Measurements from ENCODE around the gene ATP2B3. TPM values are rescaled to one million over a fixed set of nuclear protein-coding genes. Genes with fewer than 3 reads are reported as not detected.

Gene ATP2B3
- total RNA-seq, 2 donors from 2014 or later, result 0.68 to 0.85 TPM

DNA sequence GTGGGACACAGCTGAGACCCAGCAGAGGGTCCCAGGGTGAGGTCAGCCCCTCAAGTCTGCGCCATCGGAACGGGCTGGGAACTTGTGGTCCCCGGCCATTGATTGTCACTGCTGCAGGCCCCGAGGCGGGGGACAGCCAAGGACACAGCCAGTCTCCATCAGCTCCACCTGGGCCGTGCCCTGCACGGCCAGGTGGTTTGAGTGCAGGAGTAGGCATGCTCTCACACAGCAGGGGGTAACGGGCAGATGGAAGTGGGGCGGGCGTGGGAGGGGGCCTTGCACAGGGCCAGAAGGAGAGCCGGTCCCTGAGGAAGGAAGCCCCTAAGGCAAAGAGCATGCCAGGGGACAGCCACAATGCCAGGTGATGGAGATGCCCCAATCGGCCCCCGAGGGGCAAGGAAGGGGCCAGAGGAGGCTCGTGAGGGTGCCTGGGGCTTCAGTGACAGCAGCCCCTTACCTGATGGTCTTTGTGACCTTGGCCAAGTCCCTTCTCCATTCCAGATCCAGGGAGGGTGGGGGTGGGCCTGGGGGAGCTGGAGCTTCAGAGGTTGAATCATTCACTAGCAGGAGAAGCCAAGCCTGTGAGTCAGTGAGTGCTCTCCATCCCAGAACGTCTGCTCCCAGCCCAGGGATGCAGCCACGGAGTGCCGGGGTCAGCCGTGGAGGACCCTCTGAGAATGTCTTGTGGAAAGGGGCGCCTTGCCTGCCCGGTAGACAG lies 2.3 kb downstream of the ATP2B3 start:
- Histone ChIP-seq H3K4me3 (no peak overlapping the region), H3K36me3 (no peaks in the 10 kb centered on the region), H3K4me1 (ENCODE audit: control insufficient read depth in 1 of 2, low read depth in 2 of 2) (no peaks in the 10 kb centered on the region), H3K9me3 (no peaks in the 10 kb centered on the region), H3K27ac (no peak overlapping the region), H3K27me3 (replicated peaks; ENCODE audit: insufficient read depth) (no peaks in the 10 kb centered on the region)
- DNase-seq (ENCODE audit: low spot score) (no peak), ATAC-seq (ENCODE audit: insufficient number of reproducible peaks, low FRiP score, low read depth) (no peak)
- no peak for TF ChIP-seq CTCF (IDR thresholded peaks at IDR 0.05)

- no peak overlapping the region for H3K4me3 ChIP-seq
- H3K4me1 ChIP-seq (ENCODE audit: control insufficient read depth in 1 of 2, low read depth in 2 of 2), result no peaks in the 10 kb centered on the region
- no peaks in the 10 kb centered on the region for H3K36me3 ChIP-seq
- no peak for TF ChIP-seq CTCF (IDR thresholded peaks at IDR 0.05)
- H3K9me3 ChIP-seq, result no peaks in the 10 kb centered on the region
- no peaks in the 10 kb centered on the region for H3K27me3 ChIP-seq (replicated peaks; ENCODE audit: insufficient read depth)
- DNase-seq (ENCODE audit: low spot score) (no peak), ATAC-seq (ENCODE audit: insufficient number of reproducible peaks, low FRiP score, low read depth) (no peak)
- no peak overlapping the region for H3K27ac ChIP-seq
These were observed 3.0 kb downstream of the ATP2B3 start for GRCh38 chrX:153520287-153520917.

DNA sequence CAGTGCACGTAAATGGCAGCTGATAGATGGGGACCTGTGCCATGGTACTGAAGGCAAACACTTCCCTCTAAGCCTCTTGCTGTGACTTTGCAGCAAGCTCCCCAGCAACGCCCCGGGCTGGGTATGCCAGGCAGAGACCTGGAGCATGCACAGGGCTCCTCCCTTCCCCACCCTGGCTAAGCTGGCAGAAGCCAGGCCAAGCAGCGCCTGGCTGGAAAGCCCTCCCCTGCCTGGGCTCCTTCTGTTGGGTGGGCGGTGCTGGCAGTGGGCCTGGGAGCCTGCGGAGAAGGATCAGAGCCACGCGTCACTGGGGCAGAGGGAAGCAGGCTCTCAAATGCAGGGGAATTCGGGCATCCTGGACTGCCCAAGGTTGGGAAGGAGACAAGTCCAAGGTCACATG lies 3.6 kb downstream of the ATP2B3 start:
- Histone ChIP-seq H3K27ac (no peak overlapping the region), H3K4me1 (ENCODE audit: control insufficient read depth in 1 of 2, low read depth in 2 of 2) (no peaks in the 10 kb centered on the region), H3K36me3 (no peaks in the 10 kb centered on the region), H3K27me3 (replicated peaks; ENCODE audit: insufficient read depth) (no peaks in the 10 kb centered on the region), H3K4me3 (no peak overlapping the region), H3K9me3 (no peaks in the 10 kb centered on the region)
- no peak for TF ChIP-seq CTCF (IDR thresholded peaks at IDR 0.05)
- DNase-seq (ENCODE audit: low spot score) (no peak), ATAC-seq (ENCODE audit: insufficient number of reproducible peaks, low FRiP score, low read depth) (no peak)

DNA sequence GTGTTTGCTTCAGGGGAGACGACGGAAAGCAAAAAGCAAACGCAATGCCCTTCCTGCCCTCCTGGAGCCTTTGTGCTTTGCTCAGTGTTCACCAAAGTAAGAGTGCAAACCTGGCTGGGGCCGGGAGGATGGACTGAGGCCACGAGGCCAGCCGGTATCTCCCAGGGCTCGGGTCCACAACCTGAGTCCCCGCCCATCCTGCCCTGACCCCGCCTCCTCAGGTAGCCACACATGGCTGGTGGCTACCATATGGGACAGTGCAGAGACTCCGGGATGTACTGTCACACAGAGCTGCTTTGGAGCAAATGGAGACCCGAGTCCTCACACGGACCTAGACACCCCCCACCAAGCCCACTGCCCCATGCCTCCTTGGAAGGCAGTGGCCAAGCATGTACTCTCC lies 4.8 kb downstream of the ATP2B3 start:
- H3K4me3 ChIP-seq, result no peak overlapping the region
- no peaks in the 10 kb centered on the region for H3K27me3 ChIP-seq (replicated peaks; ENCODE audit: insufficient read depth)
- no peaks in the 10 kb centered on the region for H3K36me3 ChIP-seq
- H3K9me3 ChIP-seq, result no peaks in the 10 kb centered on the region
- no peak for TF ChIP-seq CTCF (IDR thresholded peaks at IDR 0.05)
- ATAC-seq (ENCODE audit: insufficient number of reproducible peaks, low FRiP score, low read depth) (no peak), DNase-seq (ENCODE audit: low spot score) (no peak)
- H3K4me1 ChIP-seq (ENCODE audit: control insufficient read depth in 1 of 2, low read depth in 2 of 2), result no peaks in the 10 kb centered on the region
- no peak overlapping the region for H3K27ac ChIP-seq

DNA sequence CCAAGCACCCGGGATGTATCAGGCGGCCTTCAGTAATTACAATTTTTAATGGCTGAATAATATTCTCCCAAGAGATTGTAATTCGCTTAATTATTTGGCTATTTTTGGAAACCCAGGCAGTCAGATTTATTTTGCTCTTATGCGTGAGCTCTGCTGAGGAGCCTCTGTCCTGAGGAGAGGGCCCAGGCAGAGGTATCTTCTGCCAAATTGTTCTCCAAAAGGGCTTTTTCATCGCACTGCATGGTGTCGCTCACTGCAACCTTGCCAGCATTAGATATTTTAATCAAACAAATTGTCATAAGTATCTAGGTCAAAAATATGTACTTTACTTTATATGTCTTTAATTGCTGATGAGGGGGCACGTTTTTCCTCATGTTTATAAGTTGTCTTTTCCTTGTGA lies 5.8 kb downstream of the ATP2B3 start:
- no peak for TF ChIP-seq CTCF (IDR thresholded peaks at IDR 0.05)
- Histone ChIP-seq H3K4me1 (ENCODE audit: control insufficient read depth in 1 of 2, low read depth in 2 of 2) (no peaks in the 10 kb centered on the region), H3K36me3 (no peaks in the 10 kb centered on the region), H3K27ac (no peak overlapping the region), H3K4me3 (no peak overlapping the region), H3K9me3 (no peaks in the 10 kb centered on the region), H3K27me3 (replicated peaks; ENCODE audit: insufficient read depth) (no peaks in the 10 kb centered on the region)
- DNase-seq (ENCODE audit: low spot score) (no peak), ATAC-seq (ENCODE audit: insufficient number of reproducible peaks, low FRiP score, low read depth) (no peak)

Measured in thoracic aorta (tissue), 2 donors.